Measurements from ENCODE around the gene PTPRT.

Gene PTPRT

GRCh38 chr20:42158272-42158671 lies 1031.4 kb downstream of the PTPRT start:
- DNase-seq, result no peak

GRCh38 chr20:42155586-42155985 lies 1034.1 kb downstream of the PTPRT start:
- no peak for DNase-seq

DNA sequence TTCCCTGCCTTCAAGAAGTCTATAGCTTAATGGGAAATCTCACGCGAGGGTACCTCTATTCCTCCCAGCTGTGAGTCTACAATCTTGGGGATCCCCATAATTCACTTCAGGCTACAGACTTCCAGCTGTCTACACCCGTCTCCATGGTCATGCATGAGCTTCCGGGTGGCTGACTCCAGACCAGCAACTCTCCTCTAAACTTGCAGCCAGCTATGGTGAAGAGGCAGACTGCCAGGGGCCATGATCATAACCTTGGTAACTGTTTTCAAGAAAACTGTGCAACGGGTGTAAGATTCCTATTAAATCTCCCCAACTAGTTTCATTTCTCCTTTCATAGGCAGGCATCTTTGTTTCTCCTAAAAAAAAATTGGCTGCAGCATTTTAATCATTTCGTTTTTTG lies 1037.1 kb downstream of the PTPRT start:
- no peak for DNase-seq

DNA sequence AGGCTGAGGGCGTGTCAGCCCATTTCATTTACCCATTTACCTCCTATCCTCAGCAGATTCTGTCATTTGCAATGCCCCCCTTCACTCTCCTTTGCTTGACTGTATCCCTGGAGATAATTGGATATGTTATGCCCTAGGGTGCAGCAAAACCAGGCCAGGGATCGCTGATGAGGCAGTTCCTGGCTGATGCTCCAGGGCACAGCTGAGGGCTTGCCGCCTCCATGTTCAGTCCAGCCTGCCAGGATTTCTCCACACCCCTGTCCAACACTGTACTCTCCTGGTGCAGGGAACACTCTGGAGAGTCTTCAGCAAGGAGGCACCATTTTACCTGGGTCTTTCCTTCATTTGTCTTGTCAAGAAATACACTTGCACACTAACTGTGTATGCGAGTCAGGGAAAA lies 1039.5 kb downstream of the PTPRT start:
- no peak for DNase-seq

- no peak for DNase-seq
Measured at GRCh38 chr20:42138729-42139128, 1051.0 kb downstream of the PTPRT start.

DNA sequence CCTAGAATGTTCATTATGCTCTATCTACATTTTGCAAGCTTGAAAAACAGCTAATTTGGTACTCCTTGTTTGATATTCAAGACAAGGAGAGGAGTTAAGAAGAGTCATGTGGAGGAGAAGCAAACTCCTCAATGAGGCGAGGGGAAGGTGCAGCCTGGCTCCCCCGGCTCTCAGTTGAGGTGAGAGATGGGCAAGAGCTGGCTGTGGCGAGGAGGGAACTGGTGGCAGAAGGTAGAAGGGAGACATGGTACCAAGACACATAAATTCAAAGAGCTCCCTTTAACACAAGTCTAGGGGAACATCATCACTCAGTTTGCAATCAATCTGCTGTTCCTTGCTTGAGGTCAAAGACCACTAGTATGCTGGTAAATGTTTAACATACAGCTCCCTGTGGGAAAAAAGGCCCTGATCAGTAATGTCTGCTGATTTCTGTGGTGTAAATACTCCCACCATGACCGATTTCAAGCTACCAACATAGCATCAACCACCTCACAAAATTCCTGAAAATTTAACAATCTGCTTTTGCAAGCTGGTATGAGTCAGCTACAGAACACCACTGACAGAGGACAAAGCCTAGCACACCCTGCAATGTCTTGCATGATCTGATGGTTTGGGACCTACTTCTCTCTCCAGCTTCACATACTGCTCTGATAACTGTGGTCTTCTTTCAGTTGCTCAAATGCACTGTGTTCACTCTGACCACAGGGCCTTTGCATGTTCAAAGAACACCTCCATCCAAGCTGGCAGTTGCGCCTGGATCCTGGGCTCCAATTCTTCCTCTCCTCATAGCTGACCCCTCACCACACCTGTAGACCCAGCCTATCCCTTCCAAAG lies 1055.2 kb downstream of the PTPRT start:
- DNase-seq, result no peak

DNA sequence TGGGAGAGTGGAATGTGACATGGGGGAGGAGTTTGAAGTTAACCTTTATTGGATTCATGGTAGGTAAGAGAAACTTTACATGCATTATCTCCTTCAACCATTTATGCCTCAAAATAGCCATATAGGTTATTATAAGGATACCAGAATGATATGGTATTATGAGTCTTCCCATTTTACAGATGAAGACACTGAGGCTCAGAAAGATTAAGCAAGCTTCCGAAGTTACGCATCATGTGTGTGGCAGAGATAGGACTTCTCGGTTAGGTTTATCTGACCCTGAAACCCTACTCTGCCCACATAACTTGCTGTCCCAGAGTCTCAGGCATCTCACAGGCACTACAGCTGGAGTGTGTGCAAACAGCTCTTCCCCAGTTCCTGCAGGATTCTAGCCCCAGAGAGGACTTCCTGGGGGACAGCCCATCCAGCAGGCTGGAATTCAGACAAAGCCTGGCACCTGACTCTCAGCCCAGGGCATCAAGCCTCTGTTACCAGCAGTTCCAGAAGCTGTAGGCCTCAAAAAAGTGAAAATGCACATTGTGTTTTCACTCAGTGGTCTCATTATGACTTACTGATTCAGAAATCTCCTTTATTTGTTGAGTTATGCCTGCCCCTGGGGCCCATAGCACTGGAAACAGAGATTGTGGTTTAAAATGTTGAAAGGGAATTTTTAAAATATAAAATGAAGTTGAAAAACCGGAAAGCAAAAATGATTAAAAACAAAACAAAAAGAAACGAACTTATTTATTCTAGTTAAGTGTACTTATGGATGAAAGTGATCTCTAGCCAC lies 1058.7 kb downstream of the PTPRT start:
- no peak for DNase-seq

- DNase-seq, result no peak
Measured at GRCh38 chr20:42125426-42125825, 1064.3 kb downstream of the PTPRT start.

GRCh38 chr20:42123981-42124473 lies 1065.7 kb downstream of the PTPRT start:
- no peak for DNase-seq

- DNase-seq, result no peak
Measured at GRCh38 chr20:42118409-42119125, 1071.1 kb downstream of the PTPRT start.

- no peak for DNase-seq
Measured at GRCh38 chr20:42118001-42118400, 1071.7 kb downstream of the PTPRT start.

- DNase-seq, result no peak
Measured at GRCh38 chr20:42113236-42113635, 1076.5 kb downstream of the PTPRT start.

DNA sequence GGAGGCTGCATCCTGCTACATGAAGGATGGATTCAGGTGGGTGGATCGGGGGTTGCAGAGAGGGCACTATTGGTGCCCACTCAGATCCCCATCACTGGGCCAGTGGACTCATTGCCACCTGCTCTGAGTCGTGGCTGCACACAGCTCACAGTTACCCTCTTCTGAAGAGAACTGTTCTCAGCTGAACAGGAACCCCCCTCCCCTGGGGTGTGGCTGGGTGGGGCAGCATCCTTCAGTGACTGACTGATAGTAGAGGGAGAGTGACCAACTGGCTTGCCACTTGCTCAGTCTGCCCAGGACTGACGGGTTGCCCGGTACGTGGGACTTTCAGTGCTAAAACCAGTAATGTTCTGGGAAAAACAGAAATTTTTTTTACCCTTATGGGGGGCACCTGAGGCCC lies 1077.5 kb downstream of the PTPRT start:
- DNase-seq, result no peak

- DNase-seq, result no peak
Measured at GRCh38 chr20:42111349-42111748, 1078.4 kb downstream of the PTPRT start.

- DNase-seq, result no peak
Measured at GRCh38 chr20:42110301-42110700, 1079.4 kb downstream of the PTPRT start.

DNA sequence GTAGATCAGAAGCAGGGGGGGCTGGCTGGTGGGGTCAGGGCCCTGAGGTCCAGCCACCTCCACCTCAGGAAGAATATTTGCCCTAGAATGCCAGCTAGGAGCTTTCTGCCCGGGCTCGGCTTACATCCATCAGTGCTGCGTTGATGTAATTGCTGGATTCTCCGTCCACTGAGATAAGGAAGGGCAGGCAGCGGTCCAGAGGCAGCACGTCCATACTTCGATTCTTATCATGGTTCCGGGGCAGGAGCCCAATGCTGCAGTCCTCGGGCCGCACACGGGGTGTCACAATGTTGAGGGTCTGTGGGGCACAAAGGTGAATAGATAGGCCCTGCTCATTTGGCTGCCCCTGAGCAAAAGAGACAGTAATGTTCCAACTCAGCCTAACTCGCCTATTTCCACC lies 1087.7 kb downstream of the PTPRT start:
- no peak for DNase-seq

GRCh38 chr20:42100137-42100704 lies 1089.5 kb downstream of the PTPRT start:
- no peak for DNase-seq

- DNase-seq, result no peak
Measured at GRCh38 chr20:42099101-42099500, 1090.6 kb downstream of the PTPRT start.

- no peak for DNase-seq
Measured at GRCh38 chr20:42098418-42098817, 1091.3 kb downstream of the PTPRT start.

DNA sequence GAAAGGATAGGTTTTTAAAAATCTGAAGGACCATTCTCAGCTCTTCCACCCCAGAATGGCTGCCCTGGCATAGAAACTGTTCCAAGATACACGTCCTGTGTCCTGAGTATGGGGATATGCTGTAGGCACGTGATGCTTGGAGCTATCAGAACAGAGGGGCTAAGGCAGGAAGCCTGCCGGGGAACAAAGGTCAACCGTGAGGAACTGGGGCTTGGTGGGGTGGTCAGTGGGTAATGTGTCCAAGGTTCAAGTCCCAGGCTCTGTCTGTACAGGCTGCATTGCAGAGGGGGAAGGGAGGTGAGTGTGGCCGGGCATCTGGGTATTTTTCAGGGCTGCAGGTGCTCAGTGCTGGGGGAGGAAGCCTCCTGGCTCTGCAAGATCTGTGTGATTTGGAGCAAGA lies 1092.0 kb downstream of the PTPRT start:
- DNase-seq, result no peak

- no peak for DNase-seq
Measured at GRCh38 chr20:42095221-42095620, 1094.5 kb downstream of the PTPRT start.

DNA sequence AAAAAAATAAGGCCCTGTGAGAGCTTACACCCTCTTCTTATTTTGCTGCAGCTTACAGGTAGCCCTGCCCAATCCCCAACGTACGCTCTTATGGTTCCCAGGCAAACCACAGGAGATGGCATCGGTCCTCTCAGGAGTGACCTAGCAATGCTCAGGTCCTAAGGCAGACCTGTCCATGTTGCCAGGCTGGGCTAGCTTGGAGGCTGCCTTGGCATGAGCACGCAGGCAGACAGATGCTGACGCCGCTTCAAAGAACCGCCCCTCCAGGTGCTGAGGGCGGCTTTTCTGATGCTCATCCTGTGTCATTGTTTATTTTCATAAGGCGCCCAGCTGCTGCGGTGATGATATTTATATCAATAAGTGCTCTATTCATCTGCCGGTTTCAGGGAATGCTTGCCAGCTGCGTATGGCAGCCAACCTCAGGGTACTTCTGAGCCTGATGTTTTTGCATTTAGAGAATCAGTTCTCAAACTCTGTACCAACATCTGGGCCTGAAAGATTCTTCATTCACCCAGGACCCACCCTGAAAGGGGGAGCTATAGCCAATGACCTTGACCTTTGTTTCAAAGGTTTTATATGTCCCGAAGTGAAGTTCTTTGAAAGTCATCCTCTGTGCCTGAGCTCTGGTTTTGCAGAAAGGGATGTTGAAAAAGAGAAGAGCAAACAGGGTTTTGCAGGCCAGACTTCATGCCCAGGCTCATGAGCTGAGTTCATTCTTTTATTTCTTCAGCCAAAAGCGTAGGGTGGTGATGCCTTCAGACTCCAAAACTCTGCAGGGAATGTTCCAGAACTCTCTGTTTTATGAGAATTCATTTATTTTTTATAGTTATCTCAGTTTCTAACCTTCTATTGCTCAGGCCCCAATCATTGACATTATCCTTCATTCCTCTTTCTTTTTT lies 1095.9 kb downstream of the PTPRT start:
- no peak for DNase-seq

Measured in NCI-H2081 treated with DMSO at 0.1 percent for 48 hours (cell line).